Endometrial microvascular endothelial cells (primary cell): Measurements from ENCODE around the gene PTPRM. TPM values are rescaled to one million over a fixed set of nuclear protein-coding genes. Genes with fewer than 3 reads are reported as not detected.

Experiments used
- in situ Hi-C: cut with HindIII; loops from 2 replicates; pipeline ENCODE4 v1.10.0; 2017; ENCODE audit warnings: low sequenced_read_pairs, low pct_unique_long_range_greater_than_20kb; ENCODE audit errors: inconsistent ontology term
- total RNA-seq: library from RNA; depleted of rRNA; stranded (reverse); fragments of >200 nt; gene quantifications from one replicate; pipeline ENCODE4 v1.2.3, GENCODE V29; 2015; ENCODE audit errors: inconsistent ontology term

The PTPRM gene
- total RNA-seq, 1 donor from 2014 or later = 59.6 TPM

- in situ Hi-C loops = no loop called here
Measured at GRCh38 chr18:7808992-7809391, 241.9 kb downstream of the PTPRM start.

- in situ Hi-C loops = no loop called here
Measured at GRCh38 chr18:7809455-7809854, 242.3 kb downstream of the PTPRM start.

GRCh38 chr18:7809978-7810377 lies 242.9 kb downstream of the PTPRM start:
- in situ Hi-C loops = no loop called here

GRCh38 chr18:7812431-7813063 lies 245.4 kb downstream of the PTPRM start:
- in situ Hi-C loops = no loop called here

- in situ Hi-C loops = no loop called here
Measured at GRCh38 chr18:7813131-7813530, 246.0 kb downstream of the PTPRM start.

- in situ Hi-C loops = no loop called here
Measured at GRCh38 chr18:7814754-7815315, 247.7 kb downstream of the PTPRM start.

GRCh38 chr18:7815787-7816186 lies 248.7 kb downstream of the PTPRM start:
- in situ Hi-C loops = no loop called here

GRCh38 chr18:7817575-7818230 lies 250.6 kb downstream of the PTPRM start:
- in situ Hi-C loops = no loop called here

- in situ Hi-C loops = no loop called here
Measured at GRCh38 chr18:7821784-7822183, 254.7 kb downstream of the PTPRM start.

GRCh38 chr18:7822435-7823331 lies 255.6 kb downstream of the PTPRM start:
- in situ Hi-C loops = no loop called here

- in situ Hi-C loops = no loop called here
Measured at GRCh38 chr18:7824970-7825369, 257.9 kb downstream of the PTPRM start.

GRCh38 chr18:7830468-7830867 lies 263.4 kb downstream of the PTPRM start:
- in situ Hi-C loops = no loop called here

GRCh38 chr18:7839548-7839947 lies 272.4 kb downstream of the PTPRM start:
- in situ Hi-C loops = no loop called here

GRCh38 chr18:7840411-7840810 lies 273.3 kb downstream of the PTPRM start:
- in situ Hi-C loops = no loop called here

- in situ Hi-C loops = no loop called here
Measured at GRCh38 chr18:7844017-7844416, 276.9 kb downstream of the PTPRM start.

- in situ Hi-C loops = no loop called here
Measured at GRCh38 chr18:7844418-7844817, 277.3 kb downstream of the PTPRM start.

- in situ Hi-C loops = no loop called here
Measured at GRCh38 chr18:7846335-7846734, 279.2 kb downstream of the PTPRM start.

GRCh38 chr18:7847357-7848053 lies 280.4 kb downstream of the PTPRM start:
- in situ Hi-C loops = no loop called here

- in situ Hi-C loops = no loop called here
Measured at GRCh38 chr18:7848054-7848412, 280.9 kb downstream of the PTPRM start.
